DOHH2 (cell line): ENCODE results near the gene FREM3.

Source experiments
- CTCF ChIP-seq: fragments of 200-600 bp; sonication (generic); IDR thresholded peaks from one replicate; pipeline ENCODE4 v1.5.1; 2014; ENCODE audit warnings: antibody characterized with exemption, mild to moderate bottlenecking, low read depth, low read length; ENCODE audit not compliant: poor library complexity, severe bottlenecking
- EZH2phosphoT487 ChIP-seq: fragments of 200-600 bp; sonication (generic); IDR thresholded peaks from 2 replicates; pipeline ENCODE4 v1.6.1; 2017; ENCODE audit warnings: borderline replicate concordance, mild to moderate bottlenecking, antibody characterized with exemption, low read length, moderate library complexity, mixed read lengths

GRCh38 chr4:143742834-143743233, 42.4 kb upstream of the FREM3 start:
- TF ChIP-seq CTCF = no peak
- no peak for TF ChIP-seq EZH2phosphoT487
